Colonic mucosa (tissue), 4 donors: ENCODE results near the gene SLIT1. TPM values are rescaled to one million over a fixed set of nuclear protein-coding genes. Genes with fewer than 3 reads are reported as not detected.

Experiments
- DNase-seq: peaks from one replicate; pipeline ENCODE4 v3.0.0-alpha.2; 2020
- H3K27ac ChIP-seq: fragments of 200-600 bp; one replicate; pipeline ENCODE4 v1.8.0; 2021
- H3K27me3 ChIP-seq: fragments of 200-600 bp; one replicate; pipeline ENCODE4 v1.8.0; 2021
- H3K36me3 ChIP-seq: fragments of 200-600 bp; one replicate; pipeline ENCODE4 v1.8.0; 2021
- H3K4me1 ChIP-seq: fragments of 200-600 bp; one replicate; pipeline ENCODE4 v1.8.0; 2021; ENCODE audit warnings: mild to moderate bottlenecking
- H3K4me3 ChIP-seq: fragments of 200-600 bp; one replicate; pipeline ENCODE4 v1.8.0; 2021
- H3K9ac ChIP-seq, 2 donors: one replicate each; pipeline ENCODE4 v1.7.0; 2013; ENCODE audit warnings: control low read depth in 2 of 2, low read depth in 2 of 2, low read length in 2 of 2
- H3K9me3 ChIP-seq: fragments of 200-600 bp; one replicate; pipeline ENCODE4 v1.8.0; 2021
- CTCF ChIP-seq: fragments of 200-600 bp; IDR thresholded peaks from one replicate; pipeline ENCODE4 v1.8.0; 2022; ENCODE audit warnings: antibody characterized with exemption, mild to moderate bottlenecking
- intact Hi-C: fragments of 100-400 bp; cut with DNase I; formaldehyde crosslinking; loops from one replicate; pipeline ENCODE4 v1.14.1; 2022
- total RNA-seq, 2 donors: library from RNA; stranded (reverse); fragmentation: NEBNext Ultra II Directional in 1 of 2; extraction: Animal tissue kit (Norgen Biotek cat#: 25700) in 1 of 2; gene quantifications; one replicate each; pipeline ENCODE4 v1.2.1, GENCODE V29; 2021
- donor health status: healthy.
- donor health status: DM: no; HTN: no; CAD: no.
- donor health status: DM: no; HTN: no; CAD: no.

SLIT1 gene
- total RNA-seq, 2 donors from 2014 or later: 0.17 to 0.24 TPM

- intact Hi-C loops: no loop called here
- DNase-seq: no peak
- H3K4me3 ChIP-seq: no peak overlapping the region
- H3K27ac ChIP-seq: no peak overlapping the region
- H3K36me3 ChIP-seq: no peaks in the 10 kb centered on the region
- H3K9ac ChIP-seq: no peak overlapping the region
- peaks cover 6% of the 10 kb centered on the region for H3K4me1 ChIP-seq
- H3K9me3 ChIP-seq: no peaks in the 10 kb centered on the region
- H3K27me3 ChIP-seq: peaks cover 13% of the 10 kb centered on the region
- no peak for TF ChIP-seq CTCF
Observed at GRCh38 chr10:97192952-97193435, 7.2 kb upstream of the SLIT1 start.

GRCh38 chr10:97190450-97190849, 4.7 kb upstream of the SLIT1 start:
- Histone ChIP-seq H3K27me3 (peaks cover 17% of the 10 kb centered on the region), H3K27ac (no peak overlapping the region), H3K4me3 (no peak overlapping the region), H3K4me1 (no peaks in the 10 kb centered on the region), H3K36me3 (no peaks in the 10 kb centered on the region), H3K9me3 (no peaks in the 10 kb centered on the region), H3K9ac (no peak overlapping the region)
- no peak for TF ChIP-seq CTCF
- intact Hi-C loops: no loop called here
- no peak for DNase-seq

- Histone ChIP-seq H3K27ac (no peak overlapping the region), H3K36me3 (no peaks in the 10 kb centered on the region), H3K27me3 (peaks cover 24% of the 10 kb centered on the region), H3K9ac (no peak overlapping the region), H3K4me3 (no peak overlapping the region), H3K9me3 (no peaks in the 10 kb centered on the region), H3K4me1 (no peaks in the 10 kb centered on the region)
- intact Hi-C loops: no loop called here
- no peak for DNase-seq
- TF ChIP-seq CTCF: no peak
Observed at GRCh38 chr10:97188261-97188711, 2.5 kb upstream of the SLIT1 start.

GRCh38 chr10:97186911-97187310, 1.2 kb upstream of the SLIT1 start:
- Histone ChIP-seq H3K9me3 (no peaks in the 10 kb centered on the region), H3K36me3 (no peaks in the 10 kb centered on the region), H3K27ac (no peak overlapping the region), H3K4me1 (no peaks in the 10 kb centered on the region), H3K9ac (no peak overlapping the region), H3K4me3 (no peak overlapping the region), H3K27me3 (peaks cover 24% of the 10 kb centered on the region)
- intact Hi-C loops: no loop called here
- TF ChIP-seq CTCF: no peak
- no peak for DNase-seq

- Histone ChIP-seq H3K27me3 (peaks cover 25% of the 10 kb centered on the region), H3K9ac (no peak overlapping the region), H3K9me3 (no peaks in the 10 kb centered on the region), H3K4me3 (no peak overlapping the region), H3K4me1 (no peaks in the 10 kb centered on the region), H3K36me3 (no peaks in the 10 kb centered on the region), H3K27ac (no peak overlapping the region)
- no peak for DNase-seq
- intact Hi-C loops: no loop called here
- no peak for TF ChIP-seq CTCF
Observed at GRCh38 chr10:97184971-97185325, 811 bp downstream of the SLIT1 start.
